Muscle of arm (tissue), 12 donors: ENCODE data around the gene ABCB11. TPM values are rescaled to one million over a fixed set of nuclear protein-coding genes. Genes with fewer than 3 reads are reported as not detected.

Source experiments
- DNase-seq: peaks from one replicate; pipeline ENCODE4 v3.0.0-alpha.2; 2013
- polyA plus RNA-seq, 12 donors: library from polyadenylated mRNA; unstranded; fragments of 120-200 nt; gene quantifications; one replicate each; pipeline ENCODE4 v1.2.1, GENCODE V29; 2013; ENCODE audit not compliant: insufficient read length in 12 of 12

The ABCB11 gene
- polyA plus RNA-seq, 12 donors = 0.04 to 0.44 (median 0.12) TPM; not detected in 6

DNA sequence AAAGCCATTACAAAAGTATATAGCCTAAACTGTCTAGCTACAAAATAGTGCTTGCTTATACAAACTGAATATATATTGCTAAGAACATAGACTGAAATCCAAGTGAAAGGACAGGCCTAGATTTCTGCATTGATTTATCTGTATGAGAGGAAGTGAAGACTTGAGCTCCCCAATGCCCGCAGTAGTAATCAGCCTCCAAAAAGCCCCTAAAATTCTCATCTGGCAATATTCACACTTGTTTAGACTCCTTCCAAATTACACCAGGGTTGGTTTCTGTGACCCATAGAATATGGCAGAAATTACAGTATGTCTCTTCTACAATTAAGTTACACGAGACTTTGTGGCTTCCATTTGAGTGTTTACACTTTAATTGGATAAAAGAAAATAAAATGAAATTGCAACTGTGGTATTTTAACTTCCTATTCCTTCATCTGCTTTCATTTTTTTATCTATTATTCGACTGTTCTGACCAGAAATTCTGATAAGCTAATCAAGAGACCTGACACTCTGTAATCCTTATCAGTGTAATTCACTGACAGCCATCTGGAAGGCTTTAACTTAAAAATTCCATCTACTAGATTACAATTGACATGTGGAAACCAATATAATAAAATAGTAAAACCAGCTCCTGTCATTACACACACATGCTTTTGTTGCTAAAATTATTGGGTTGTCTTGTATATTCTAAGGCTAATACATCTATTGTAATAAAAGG is 21.1 kb downstream of the ABCB11 start:
- DNase-seq = no peak

GRCh38 chr2:169007941-169008340 is 23.2 kb downstream of the ABCB11 start:
- DNase-seq = no peak

DNA sequence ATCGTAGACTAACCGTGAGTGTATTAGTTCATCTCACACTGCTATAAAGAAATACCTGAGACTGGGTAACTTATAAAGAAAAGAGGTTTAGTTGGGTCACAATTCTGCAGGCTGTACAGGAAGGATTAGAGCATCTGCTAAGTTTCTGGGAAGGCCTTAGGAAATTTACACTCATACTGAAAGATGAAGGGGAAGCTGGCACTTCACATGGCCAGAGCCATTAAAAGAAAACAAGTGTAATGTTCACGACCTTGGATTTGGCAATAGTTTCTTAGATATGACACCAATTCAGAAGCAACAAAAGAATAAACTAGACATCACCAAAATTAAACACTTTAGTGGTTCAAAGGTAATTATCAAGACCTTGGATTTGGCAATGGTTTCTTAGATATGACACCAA is 23.8 kb downstream of the ABCB11 start:
- no peak for DNase-seq

DNA sequence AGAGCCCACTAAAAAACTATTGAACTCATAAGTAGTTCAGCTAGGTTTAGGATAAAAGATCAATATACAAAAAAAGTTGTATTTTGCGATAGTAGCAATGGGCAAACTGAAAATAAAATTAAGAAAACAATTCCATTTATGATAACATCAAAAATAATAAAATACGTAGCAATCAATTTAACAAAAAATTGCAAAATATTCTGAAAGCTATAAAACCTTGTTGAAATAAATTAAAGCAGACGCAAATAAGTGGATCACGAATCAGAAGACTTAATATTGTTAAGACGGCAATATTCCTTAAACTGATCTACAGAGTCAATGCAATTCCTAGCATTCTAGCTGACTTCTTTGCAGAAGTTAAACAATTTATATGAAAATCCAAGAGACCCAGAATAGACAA is 24.5 kb downstream of the ABCB11 start:
- DNase-seq = no peak

DNA sequence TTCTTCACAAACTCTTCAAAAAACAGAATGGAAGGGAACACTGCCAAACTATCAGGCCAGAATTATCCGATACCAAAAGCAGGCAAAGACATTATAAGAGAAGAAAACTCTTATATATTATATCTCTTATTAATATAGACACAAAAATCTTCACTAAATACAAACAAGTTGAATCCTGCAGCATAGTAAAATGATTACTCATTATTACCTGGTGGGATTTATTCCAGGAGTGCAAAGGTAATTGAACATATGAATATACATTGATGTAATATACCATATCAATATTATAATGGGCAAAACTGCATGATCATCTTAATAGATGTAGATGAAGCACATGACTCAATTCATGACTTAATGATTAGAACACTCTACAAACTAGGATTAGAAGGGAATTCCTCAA is 25.1 kb downstream of the ABCB11 start:
- no peak for DNase-seq

- no peak for DNase-seq
Measured at GRCh38 chr2:169005080-169005598, 26.0 kb downstream of the ABCB11 start.

- no peak for DNase-seq
Measured at GRCh38 chr2:169002161-169002738, 28.9 kb downstream of the ABCB11 start.

GRCh38 chr2:169001116-169001815 is 29.9 kb downstream of the ABCB11 start:
- DNase-seq = no peak

DNA sequence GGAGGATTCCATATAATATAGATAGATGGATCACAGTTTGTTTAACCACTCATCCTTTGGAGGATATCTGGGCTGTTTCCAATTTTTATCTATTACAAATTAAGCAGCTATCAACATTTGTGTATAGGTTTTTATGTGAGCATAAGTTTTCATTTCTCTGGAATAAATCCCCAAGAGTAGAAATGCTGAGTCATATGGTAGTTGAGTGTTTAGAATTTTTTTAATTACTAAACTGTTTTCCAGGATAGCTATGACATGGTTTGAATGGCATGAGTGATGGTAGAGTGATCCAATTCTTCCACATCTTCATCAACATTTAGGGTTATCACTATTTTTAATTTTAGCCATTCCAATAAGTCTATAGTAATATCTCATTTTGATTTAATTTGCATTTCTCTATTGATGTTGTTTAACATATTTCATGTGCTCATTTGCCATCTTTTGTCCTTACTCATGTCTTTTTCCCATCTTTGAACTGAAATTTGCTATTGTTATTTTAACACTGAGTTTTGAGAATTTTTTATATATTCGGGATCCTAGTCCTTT is 31.4 kb downstream of the ABCB11 start:
- DNase-seq = no peak

- no peak for DNase-seq
Measured at GRCh38 chr2:168998609-168999211, 32.4 kb downstream of the ABCB11 start.

- DNase-seq = no peak
Measured at GRCh38 chr2:168997794-168998193, 33.3 kb downstream of the ABCB11 start.

- DNase-seq = no peak
Measured at GRCh38 chr2:168997118-168997521, 34.0 kb downstream of the ABCB11 start.

GRCh38 chr2:168995744-168996143 is 35.4 kb downstream of the ABCB11 start:
- DNase-seq = no peak

DNA sequence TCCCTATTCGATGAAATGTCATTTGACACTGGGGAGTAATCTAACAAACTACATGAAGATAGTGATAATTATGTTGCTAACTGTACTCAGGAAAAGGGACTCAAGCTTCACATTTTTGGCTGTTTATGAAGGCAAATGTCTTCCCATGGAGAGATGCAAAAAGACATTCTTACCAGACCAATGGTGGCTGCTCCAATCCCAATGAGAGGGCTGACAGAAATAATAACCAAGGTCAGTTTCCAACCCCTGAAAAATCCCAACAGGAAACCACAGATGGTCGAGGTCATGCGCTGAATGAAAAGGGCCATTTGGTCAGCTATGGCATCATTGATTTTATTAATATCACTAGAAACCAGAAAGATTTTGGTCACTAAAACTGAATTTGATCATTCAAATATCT is 37.6 kb downstream of the ABCB11 start:
- DNase-seq = no peak

DNA sequence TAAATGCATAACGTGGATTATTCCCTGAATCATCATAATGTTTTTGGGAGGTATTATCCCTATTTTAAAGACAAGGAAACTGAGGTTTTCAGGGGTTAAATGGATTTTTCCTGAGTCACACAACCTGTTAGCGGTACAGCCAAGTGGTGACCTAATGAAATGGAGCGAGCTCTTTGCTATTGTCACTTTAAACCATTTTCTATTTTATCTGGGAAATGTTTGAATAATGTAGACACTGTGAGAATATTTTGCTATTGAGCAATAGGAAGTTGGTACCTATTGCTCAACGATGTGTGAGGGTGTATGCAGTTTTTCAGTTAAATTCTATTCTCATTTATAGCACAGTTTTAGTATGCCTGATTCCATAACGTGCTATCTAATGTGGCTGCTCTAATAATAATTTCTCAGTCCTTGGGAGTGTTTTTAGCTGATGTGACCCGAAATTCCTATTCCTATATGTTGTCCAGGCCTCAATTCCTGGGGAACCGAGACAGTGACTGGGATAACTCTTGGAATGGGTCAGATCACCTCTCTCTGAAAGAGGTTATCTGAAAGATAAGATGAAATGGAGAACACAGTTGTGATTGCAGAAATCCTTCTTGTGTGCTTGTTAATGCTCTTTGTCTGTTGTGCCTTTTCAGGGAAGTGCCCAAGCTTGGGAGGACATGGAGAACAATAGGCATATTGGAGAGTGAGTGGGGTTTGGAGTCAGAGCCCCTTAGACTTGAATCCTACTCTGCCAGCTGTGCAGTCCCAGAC is 38.4 kb downstream of the ABCB11 start:
- no peak for DNase-seq

DNA sequence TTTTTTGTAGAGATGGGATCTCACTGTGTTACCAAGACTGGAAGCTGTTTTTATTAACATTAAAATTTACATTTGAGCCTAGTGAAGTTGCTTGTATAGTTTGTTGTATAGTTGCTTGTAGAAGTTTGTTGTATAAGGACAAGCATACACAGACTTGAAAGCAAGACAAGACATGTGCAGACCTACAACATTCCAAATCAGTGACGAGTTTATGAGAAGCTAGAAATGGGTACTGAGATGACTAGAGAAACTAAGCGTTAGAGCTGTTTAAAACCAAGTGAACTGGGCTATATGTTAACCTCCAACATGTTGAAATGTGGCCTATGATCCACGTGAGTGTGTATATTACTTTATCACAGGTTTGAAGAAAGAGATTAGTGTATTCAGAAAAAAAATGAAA is 39.1 kb downstream of the ABCB11 start:
- no peak for DNase-seq

- DNase-seq = no peak
Measured at GRCh38 chr2:168988755-168989154, 42.4 kb downstream of the ABCB11 start.

GRCh38 chr2:168986398-168986943 is 44.7 kb downstream of the ABCB11 start:
- DNase-seq = no peak

- DNase-seq = no peak
Measured at GRCh38 chr2:168981651-168982050, 49.5 kb downstream of the ABCB11 start.

- no peak for DNase-seq
Measured at GRCh38 chr2:168978461-168978861, 52.7 kb downstream of the ABCB11 start.

DNA sequence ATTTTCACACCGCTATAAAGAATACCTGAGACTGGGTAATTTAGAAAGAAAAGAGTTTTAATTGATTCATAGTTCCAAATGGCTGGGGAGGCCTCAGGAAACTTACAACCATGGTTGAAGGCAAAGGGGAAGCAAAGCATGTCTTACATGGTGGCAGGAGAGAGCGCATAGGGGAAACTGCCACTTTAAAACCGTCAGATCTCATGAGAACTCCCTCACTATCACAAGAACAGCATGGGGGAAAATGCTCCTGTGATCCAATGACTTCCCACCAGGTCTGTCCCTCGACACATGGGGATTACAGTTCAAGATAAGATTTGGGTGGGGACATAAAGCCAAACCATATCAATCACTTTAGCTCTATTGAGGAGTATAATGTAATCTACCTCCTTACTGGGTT is 53.5 kb downstream of the ABCB11 start:
- no peak for DNase-seq
